ENCODE measurements around the gene TIGD1.
"Not testable (repeated sequence)": the region's sequence is repeated elsewhere in the genome, so short reads cannot be mapped to it uniquely, and the experiment has no call there.

The TIGD1 gene

DNA sequence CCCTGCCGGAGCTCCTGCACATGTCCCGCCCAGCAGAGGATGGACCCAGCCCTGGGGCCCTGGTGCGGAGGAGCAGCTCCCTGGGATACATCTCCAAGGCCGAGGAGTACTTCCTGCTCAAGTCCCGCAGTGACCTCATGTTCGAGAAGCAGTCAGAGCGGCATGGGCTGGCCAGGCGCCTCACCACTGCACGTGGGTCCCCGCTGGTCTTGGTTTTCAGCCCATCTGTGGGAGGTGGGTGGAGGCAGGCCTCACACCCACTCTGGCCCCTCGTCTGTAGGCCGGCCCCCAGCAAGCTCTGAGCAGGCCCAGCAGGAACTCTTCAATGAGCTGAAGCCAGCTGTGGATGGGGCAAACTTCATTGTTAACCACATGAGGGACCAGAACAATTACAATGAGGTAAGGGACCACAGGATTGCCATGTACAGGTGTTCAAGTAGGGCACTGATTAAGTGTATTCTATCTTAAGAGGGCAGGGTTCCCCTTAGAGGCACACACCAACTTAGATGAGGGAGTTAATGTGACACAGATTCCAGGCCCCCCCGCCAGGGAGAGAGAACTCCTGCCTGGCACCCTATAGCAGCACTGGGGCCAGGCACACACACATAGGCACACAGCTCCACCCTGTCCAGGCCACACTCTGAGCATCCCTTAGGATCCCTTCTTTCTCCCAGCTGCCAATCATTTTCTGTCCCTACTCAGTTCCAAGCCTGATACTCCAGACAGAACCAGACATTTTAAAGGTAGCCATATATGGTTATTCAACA lies 16.2 kb downstream of the TIGD1 start:
- H3K27me3 ChIP-seq (ENCODE audit: control insufficient read depth in 1 of 2, insufficient read depth in 2 of 2, low read length in 2 of 2), result peaks cover 0 to 2% of the 10 kb centered on the region in 2 donors
- no peak overlapping the region for H3K27ac ChIP-seq (ENCODE audit: low read depth, low read length)
- H3K4me3 ChIP-seq (ENCODE audit: low read depth in 1 of 2, low read length in 2 of 2), result no peak overlapping the region
- no peaks in the 10 kb centered on the region for H3K36me3 ChIP-seq (ENCODE audit: control insufficient read depth in 1 of 2, insufficient read depth in 2 of 2, low read length in 2 of 2)
- no peaks in the 10 kb centered on the region for H3K4me1 ChIP-seq (ENCODE audit: control insufficient read depth in 1 of 2, insufficient read depth in 2 of 2, low read length in 2 of 2)
- peaks cover 3 to 7% of the 10 kb centered on the region in 2 donors for H3K9me3 ChIP-seq (ENCODE audit: control insufficient read depth in 1 of 2, low read length in 2 of 2)
- no peak overlapping the region for H3K9ac ChIP-seq (ENCODE audit: low read depth in 1 of 2, low read length in 2 of 2)

DNA sequence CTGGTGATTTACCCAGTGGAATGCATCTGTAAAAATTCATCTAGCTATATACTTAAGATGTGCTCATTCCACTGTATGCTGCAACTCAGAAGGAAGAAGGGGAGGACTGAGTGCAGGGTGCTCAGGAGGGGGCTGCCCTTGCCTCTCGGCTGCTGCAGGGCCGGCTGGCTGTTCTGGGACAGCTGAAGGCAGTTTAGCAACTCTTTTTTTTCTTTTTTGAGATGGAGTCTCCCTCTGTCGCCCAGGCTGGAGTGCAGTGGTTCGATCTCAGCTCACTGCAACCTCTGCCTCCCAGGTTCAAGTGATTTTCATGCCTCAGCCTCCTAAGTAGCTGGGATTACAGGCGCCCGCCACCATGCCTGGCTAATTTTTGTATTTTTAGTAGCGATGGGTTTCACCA lies 17.5 kb downstream of the TIGD1 start:
- not testable (repeated sequence) for H3K9me3 ChIP-seq (ENCODE audit: control insufficient read depth in 1 of 2, low read length in 2 of 2); H3K4me1 ChIP-seq (ENCODE audit: control insufficient read depth in 1 of 2, insufficient read depth in 2 of 2, low read length in 2 of 2); H3K27ac ChIP-seq (ENCODE audit: low read depth, low read length); H3K4me3 ChIP-seq (ENCODE audit: low read depth in 1 of 2, low read length in 2 of 2); H3K36me3 ChIP-seq (ENCODE audit: control insufficient read depth in 1 of 2, insufficient read depth in 2 of 2, low read length in 2 of 2); H3K9ac ChIP-seq (ENCODE audit: low read depth in 1 of 2, low read length in 2 of 2); H3K27me3 ChIP-seq (ENCODE audit: control insufficient read depth in 1 of 2, insufficient read depth in 2 of 2, low read length in 2 of 2)

DNA sequence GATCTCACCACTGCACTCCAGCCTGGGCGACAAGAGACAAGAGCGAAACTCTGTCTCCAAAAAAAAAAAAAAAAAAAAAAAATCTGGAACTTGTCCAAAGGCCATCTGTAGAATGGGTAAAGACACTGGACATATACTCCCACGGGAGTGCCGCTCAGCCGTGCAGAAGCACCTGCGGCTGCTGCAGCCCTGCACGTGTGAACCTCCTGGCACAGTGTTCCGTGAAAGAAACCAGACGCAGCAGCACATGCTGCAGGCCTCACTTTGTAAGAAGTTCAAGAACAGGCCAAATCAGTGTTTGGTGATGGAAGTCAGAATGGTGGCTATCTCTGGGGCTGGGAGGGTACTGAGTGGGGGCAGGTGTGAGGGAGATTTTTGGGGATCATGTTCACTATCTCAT lies 17.9 kb downstream of the TIGD1 start:
- Histone ChIP-seq H3K9me3 (ENCODE audit: control insufficient read depth in 1 of 2, low read length in 2 of 2) (peaks cover 3 to 7% of the 10 kb centered on the region in 2 donors), H3K36me3 (ENCODE audit: control insufficient read depth in 1 of 2, insufficient read depth in 2 of 2, low read length in 2 of 2) (no peaks in the 10 kb centered on the region), H3K4me3 (ENCODE audit: low read depth in 1 of 2, low read length in 2 of 2) (no peak overlapping the region), H3K27ac (ENCODE audit: low read depth, low read length) (no peak overlapping the region), H3K4me1 (ENCODE audit: control insufficient read depth in 1 of 2, insufficient read depth in 2 of 2, low read length in 2 of 2) (no peaks in the 10 kb centered on the region), H3K27me3 (ENCODE audit: control insufficient read depth in 1 of 2, insufficient read depth in 2 of 2, low read length in 2 of 2) (peaks cover 0 to 5% of the 10 kb centered on the region in 2 donors), H3K9ac (ENCODE audit: low read depth in 1 of 2, low read length in 2 of 2) (no peak overlapping the region)

DNA sequence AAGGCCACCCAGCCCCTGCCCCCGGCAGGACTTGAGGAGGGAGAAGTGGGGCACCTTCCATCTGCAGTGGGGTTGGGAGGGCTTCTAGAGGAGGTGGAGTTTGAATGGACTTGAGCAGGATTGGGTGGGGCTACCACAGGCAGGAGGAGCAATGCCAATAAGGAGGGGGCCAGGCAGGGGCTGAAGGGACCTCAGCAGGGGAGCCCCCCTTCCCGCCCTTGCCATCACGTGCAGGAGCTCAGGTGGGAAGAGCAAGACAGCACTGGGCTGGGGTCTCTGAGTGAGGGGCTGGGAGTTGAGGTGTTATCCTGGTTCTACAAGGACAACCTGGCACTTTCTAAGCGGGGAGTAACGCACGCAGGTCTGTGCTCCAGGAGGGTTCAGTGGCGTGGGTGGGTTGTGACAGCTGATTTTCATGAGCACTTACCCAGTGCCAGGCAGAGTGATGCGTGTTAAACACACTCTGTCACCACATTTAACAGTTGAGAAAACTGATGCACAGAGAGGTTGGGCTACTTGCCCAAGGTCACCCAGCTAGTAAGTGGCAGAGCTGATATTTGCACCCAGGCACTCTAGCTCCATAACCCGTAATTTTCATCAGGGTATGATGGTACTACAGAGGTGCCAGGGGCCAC lies 19.6 kb downstream of the TIGD1 start:
- H3K4me3 ChIP-seq (ENCODE audit: low read depth in 1 of 2, low read length in 2 of 2), result no peak overlapping the region
- H3K4me1 ChIP-seq (ENCODE audit: control insufficient read depth in 1 of 2, insufficient read depth in 2 of 2, low read length in 2 of 2), result no peaks in the 10 kb centered on the region
- no peaks in the 10 kb centered on the region for H3K36me3 ChIP-seq (ENCODE audit: control insufficient read depth in 1 of 2, insufficient read depth in 2 of 2, low read length in 2 of 2)
- H3K9me3 ChIP-seq (ENCODE audit: control insufficient read depth in 1 of 2, low read length in 2 of 2), result no peaks in the 10 kb centered on the region
- H3K27ac ChIP-seq (ENCODE audit: low read depth, low read length), result no peak overlapping the region
- H3K27me3 ChIP-seq (ENCODE audit: control insufficient read depth in 1 of 2, insufficient read depth in 2 of 2, low read length in 2 of 2), result peaks cover 0 to 5% of the 10 kb centered on the region in 2 donors
- no peak overlapping the region for H3K9ac ChIP-seq (ENCODE audit: low read depth in 1 of 2, low read length in 2 of 2)

DNA sequence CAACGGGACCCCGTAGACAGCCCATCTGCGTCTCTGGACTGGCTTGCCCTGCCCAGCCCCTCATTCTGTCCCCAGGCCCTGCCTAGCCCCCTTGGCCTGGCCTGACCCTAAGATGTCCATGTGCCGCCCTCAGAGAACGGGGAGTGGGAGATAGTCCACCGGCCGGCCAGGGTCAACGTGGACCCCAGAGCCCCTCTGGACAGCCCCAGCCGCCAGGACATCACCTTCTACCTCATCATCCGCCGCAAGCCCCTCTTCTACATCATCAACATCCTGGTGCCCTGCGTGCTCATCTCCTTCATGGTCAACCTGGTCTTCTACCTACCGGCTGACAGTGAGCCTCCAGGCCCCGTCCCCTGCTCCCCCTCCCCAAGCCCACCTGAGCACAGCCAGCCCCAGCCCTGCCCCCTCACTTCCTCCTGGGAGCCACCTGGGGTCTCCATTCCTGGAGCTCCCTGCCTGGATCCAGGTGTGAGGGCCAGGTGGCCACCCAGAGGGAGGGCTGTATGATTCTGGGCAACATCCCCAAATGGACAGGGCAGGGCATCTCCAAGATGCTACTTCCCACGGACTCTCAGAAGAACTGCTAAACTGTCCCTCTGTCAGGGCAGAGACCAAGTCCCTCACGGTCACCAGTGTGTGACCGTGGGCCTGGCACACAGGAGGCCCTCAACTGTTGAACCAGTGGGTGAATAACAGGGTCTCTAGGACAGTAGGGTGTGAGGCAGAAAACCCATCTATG lies 20.4 kb downstream of the TIGD1 start:
- Histone ChIP-seq H3K4me1 (ENCODE audit: control insufficient read depth in 1 of 2, insufficient read depth in 2 of 2, low read length in 2 of 2) (no peaks in the 10 kb centered on the region), H3K4me3 (ENCODE audit: low read depth in 1 of 2, low read length in 2 of 2) (no peak overlapping the region), H3K9me3 (ENCODE audit: control insufficient read depth in 1 of 2, low read length in 2 of 2) (no peaks in the 10 kb centered on the region), H3K9ac (ENCODE audit: low read depth in 1 of 2, low read length in 2 of 2) (no peak overlapping the region), H3K27me3 (ENCODE audit: control insufficient read depth in 1 of 2, insufficient read depth in 2 of 2, low read length in 2 of 2) (peaks cover under 1 to 5% of the 10 kb centered on the region in 2 donors), H3K36me3 (ENCODE audit: control insufficient read depth in 1 of 2, insufficient read depth in 2 of 2, low read length in 2 of 2) (no peaks in the 10 kb centered on the region), H3K27ac (ENCODE audit: low read depth, low read length) (no peak overlapping the region)

DNA sequence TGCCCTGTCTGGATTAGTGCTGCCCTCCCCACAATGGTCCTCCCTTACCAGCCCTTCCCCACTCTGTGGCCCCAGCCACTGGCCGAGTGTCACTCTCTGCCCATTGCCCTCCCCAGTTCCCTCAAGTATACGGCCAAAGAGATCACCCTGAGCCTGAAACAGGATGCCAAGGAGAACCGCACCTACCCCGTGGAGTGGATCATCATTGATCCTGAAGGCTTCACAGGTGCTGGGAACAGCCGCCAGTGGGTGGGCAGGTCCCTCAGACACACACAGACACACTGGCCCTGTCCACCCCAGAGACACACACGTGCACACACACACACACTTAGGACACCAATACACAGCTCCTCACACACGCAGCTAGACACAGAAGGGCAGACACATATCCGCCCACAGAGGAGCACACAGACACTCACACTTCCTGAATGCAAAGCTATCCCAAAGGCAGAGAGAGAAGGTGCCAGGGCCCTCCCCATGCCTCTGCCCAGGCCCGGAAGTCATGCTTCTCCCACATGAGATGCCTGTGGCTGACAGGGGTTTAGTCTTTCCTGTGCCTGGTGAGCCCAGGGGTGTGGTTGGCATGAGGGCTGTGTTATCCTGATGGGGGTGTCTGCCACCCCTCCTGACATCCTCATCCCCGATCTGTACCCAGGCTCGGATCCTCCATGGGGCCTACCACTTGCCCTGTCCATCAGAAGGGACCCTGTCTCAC lies 21.5 kb downstream of the TIGD1 start:
- Histone ChIP-seq H3K9me3 (ENCODE audit: control insufficient read depth in 1 of 2, low read length in 2 of 2) (no peaks in the 10 kb centered on the region), H3K27me3 (ENCODE audit: control insufficient read depth in 1 of 2, insufficient read depth in 2 of 2, low read length in 2 of 2) (peaks cover 10 to 14% of the 10 kb centered on the region in 2 donors), H3K27ac (ENCODE audit: low read depth, low read length) (no peak overlapping the region), H3K4me3 (ENCODE audit: low read depth in 1 of 2, low read length in 2 of 2) (no peak overlapping the region), H3K9ac (ENCODE audit: low read depth in 1 of 2, low read length in 2 of 2) (no peak overlapping the region), H3K4me1 (ENCODE audit: control insufficient read depth in 1 of 2, insufficient read depth in 2 of 2, low read length in 2 of 2) (peaks cover 0 to 5% of the 10 kb centered on the region in 2 donors), H3K36me3 (ENCODE audit: control insufficient read depth in 1 of 2, insufficient read depth in 2 of 2, low read length in 2 of 2) (no peaks in the 10 kb centered on the region)

DNA sequence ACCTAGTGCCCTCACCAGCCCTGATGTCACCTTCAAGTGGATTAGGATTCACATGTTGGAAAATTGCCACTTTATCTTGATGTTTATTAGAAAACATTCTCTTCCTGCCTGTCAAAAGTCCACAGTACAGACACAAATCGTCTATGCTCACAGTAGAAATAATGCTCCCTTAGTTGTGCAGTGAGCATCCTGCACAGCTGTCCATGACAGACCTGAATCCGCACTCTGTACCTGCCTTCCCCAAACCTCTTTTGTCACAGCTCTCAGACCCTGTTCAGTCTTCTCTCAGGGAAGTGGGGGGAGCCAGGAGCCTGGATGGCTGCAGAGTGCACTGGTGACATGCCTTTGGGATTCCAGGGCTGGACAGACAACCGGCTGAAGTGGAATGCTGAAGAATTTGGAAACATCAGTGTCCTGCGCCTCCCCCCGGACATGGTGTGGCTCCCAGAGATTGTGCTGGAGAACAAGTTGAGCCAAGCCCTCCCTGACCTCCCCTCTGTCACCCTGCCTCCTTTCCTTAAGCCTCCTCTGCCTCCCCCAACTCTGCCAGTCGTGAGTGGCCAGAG lies 22.4 kb downstream of the TIGD1 start:
- Histone ChIP-seq H3K27ac (ENCODE audit: low read depth, low read length) (no peak overlapping the region), H3K4me3 (ENCODE audit: low read depth in 1 of 2, low read length in 2 of 2) (no peak overlapping the region), H3K36me3 (ENCODE audit: control insufficient read depth in 1 of 2, insufficient read depth in 2 of 2, low read length in 2 of 2) (no peaks in the 10 kb centered on the region), H3K9ac (ENCODE audit: low read depth in 1 of 2, low read length in 2 of 2) (no peak overlapping the region), H3K4me1 (ENCODE audit: control insufficient read depth in 1 of 2, insufficient read depth in 2 of 2, low read length in 2 of 2) (peaks cover 0 to 5% of the 10 kb centered on the region in 2 donors), H3K9me3 (ENCODE audit: control insufficient read depth in 1 of 2, low read length in 2 of 2) (no peaks in the 10 kb centered on the region), H3K27me3 (ENCODE audit: control insufficient read depth in 1 of 2, insufficient read depth in 2 of 2, low read length in 2 of 2) (peaks cover 20 to 24% of the 10 kb centered on the region in 2 donors)

DNA sequence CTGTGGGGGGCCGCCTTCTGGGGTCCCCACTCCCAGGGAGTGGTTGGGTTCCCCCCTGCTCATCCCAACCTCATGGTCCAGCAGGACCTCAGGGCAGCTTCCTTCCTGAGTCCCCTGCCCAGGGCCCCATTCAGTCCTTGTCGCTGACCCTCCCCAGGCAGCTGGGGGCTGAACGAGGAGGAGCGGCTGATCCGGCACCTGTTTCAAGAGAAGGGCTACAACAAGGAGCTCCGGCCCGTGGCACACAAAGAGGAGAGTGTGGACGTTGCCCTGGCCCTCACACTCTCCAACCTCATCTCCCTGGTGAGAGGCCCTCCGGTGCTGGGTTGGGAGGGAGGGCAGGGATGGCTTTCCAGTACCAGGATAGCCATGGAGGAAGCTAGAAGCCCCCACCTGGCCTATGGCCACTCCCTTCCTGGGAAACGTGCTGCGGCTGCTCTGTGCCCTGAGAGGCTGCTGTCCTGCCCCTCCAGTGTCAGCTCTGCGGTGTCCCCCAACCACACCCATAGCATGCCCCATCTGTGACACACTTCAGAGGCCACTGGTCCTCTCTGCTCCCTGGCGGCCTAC lies 23.9 kb downstream of the TIGD1 start:
- H3K27me3 ChIP-seq (ENCODE audit: control insufficient read depth in 1 of 2, insufficient read depth in 2 of 2, low read length in 2 of 2), result peaks cover 32 to 33% of the 10 kb centered on the region in 2 donors
- H3K27ac ChIP-seq (ENCODE audit: low read depth, low read length), result no peak overlapping the region
- no peaks in the 10 kb centered on the region for H3K36me3 ChIP-seq (ENCODE audit: control insufficient read depth in 1 of 2, insufficient read depth in 2 of 2, low read length in 2 of 2)
- H3K4me3 ChIP-seq (ENCODE audit: low read depth in 1 of 2, low read length in 2 of 2), result no peak overlapping the region
- H3K4me1 ChIP-seq (ENCODE audit: control insufficient read depth in 1 of 2, insufficient read depth in 2 of 2, low read length in 2 of 2), result peaks cover 0 to 5% of the 10 kb centered on the region in 2 donors
- no peaks in the 10 kb centered on the region for H3K9me3 ChIP-seq (ENCODE audit: control insufficient read depth in 1 of 2, low read length in 2 of 2)
- H3K9ac ChIP-seq (ENCODE audit: low read depth in 1 of 2, low read length in 2 of 2), result no peak overlapping the region

DNA sequence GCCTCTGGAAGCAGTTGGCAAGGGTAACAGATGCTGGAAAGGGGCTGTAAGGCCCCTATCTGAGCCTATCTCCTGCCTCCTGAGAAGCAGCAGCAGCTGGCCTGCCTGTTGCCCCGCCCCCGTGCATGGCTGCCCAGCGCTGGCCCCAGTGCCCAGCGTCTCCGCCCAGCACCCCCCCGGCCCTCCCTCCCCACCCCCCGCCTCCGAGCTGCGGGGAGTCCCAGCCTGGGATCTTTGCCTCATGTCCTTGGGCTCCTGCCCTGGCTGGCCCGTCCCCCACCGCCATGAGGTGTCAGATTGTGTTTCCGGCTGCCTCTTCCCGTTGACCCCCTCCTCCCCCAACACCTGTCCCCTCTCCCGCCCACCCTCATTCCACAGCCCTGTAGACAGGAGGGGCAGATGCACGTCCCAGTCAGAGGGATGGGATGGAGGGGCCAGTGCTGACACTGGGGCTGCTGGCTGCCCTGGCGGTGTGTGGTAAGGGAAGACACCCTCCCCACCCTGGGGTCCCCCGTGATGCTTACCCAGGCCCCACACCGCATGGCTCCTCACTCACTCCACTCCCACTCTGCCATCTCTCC lies 24.5 kb downstream of the TIGD1 start, which contains the start of gene CHRND:
Gene CHRND (plus strand): TSS at position 370 of the 581 bp plus-strand sequence. CDS start 56 bp downstream, at position 426.
- Histone ChIP-seq H3K9ac (ENCODE audit: low read depth in 1 of 2, low read length in 2 of 2) (no peak within 1 kb of the TSS), H3K9me3 (ENCODE audit: control insufficient read depth in 1 of 2, low read length in 2 of 2) (no peaks in the 10 kb centered on the region), H3K27ac (ENCODE audit: low read depth, low read length) (no peak within 1 kb of the TSS), H3K4me1 (ENCODE audit: control insufficient read depth in 1 of 2, insufficient read depth in 2 of 2, low read length in 2 of 2) (peaks cover 0 to 5% of the 10 kb centered on the region in 2 donors), H3K27me3 (ENCODE audit: control insufficient read depth in 1 of 2, insufficient read depth in 2 of 2, low read length in 2 of 2) (peaks cover 35 to 39% of the 10 kb centered on the region in 2 donors), H3K4me3 (ENCODE audit: low read depth in 1 of 2, low read length in 2 of 2) (no peak within 1 kb of the TSS), H3K36me3 (ENCODE audit: control insufficient read depth in 1 of 2, insufficient read depth in 2 of 2, low read length in 2 of 2) (no peaks in the 10 kb centered on the region)
